ENCODE results near the gene PSD.

- TF ChIP-seq POLR2AphosphoS5 (IDR thresholded peaks at IDR 0.05; ENCODE audit: low read length), result no peak
- TF ChIP-seq FOS (IDR thresholded peaks at IDR 0.05; ENCODE audit: borderline replicate concordance, extremely low read depth, insufficient read length), result no peak
- TF ChIP-seq MEF2A (IDR thresholded peaks at IDR 0.05; ENCODE audit: insufficient read depth, low read depth, low read length), result no peak
- TF ChIP-seq, protein P1, sequence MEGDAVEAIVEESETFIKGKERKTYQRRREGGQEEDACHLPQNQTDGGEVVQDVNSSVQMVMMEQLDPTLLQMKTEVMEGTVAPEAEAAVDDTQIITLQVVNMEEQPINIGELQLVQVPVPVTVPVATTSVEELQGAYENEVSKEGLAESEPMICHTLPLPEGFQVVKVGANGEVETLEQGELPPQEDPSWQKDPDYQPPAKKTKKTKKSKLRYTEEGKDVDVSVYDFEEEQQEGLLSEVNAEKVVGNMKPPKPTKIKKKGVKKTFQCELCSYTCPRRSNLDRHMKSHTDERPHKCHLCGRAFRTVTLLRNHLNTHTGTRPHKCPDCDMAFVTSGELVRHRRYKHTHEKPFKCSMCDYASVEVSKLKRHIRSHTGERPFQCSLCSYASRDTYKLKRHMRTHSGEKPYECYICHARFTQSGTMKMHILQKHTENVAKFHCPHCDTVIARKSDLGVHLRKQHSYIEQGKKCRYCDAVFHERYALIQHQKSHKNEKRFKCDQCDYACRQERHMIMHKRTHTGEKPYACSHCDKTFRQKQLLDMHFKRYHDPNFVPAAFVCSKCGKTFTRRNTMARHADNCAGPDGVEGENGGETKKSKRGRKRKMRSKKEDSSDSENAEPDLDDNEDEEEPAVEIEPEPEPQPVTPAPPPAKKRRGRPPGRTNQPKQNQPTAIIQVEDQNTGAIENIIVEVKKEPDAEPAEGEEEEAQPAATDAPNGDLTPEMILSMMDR (IDR thresholded peaks at IDR 0.05 in 2 of 3, conservative IDR thresholded peaks at IDR 0.05 in 1 of 3; ENCODE audit: control insufficient read depth in 2 of 3, extremely low read depth in 1 of 3, insufficient read depth in 1 of 3, low read depth in 3 of 3, low read length in 3 of 3), result no peak
- TF ChIP-seq NFIC (IDR thresholded peaks at IDR 0.05; ENCODE audit: low read depth, low read length), result no peak
- no peak for TF ChIP-seq EP300 (IDR thresholded peaks at IDR 0.05; ENCODE audit: borderline replicate concordance in 1 of 2, control insufficient read depth in 1 of 2, low read depth in 2 of 2, low read length in 2 of 2)
- TF ChIP-seq EGR1 (IDR thresholded peaks at IDR 0.05; ENCODE audit: borderline replicate concordance in 1 of 2, low read depth in 2 of 2, low read length in 2 of 2), result no peak
- no peak for TF ChIP-seq USF1 (IDR thresholded peaks at IDR 0.05; ENCODE audit: borderline replicate concordance, extremely low read length, insufficient read depth, low read depth, low read length)
- TF ChIP-seq HCFC1 (IDR thresholded peaks at IDR 0.05; ENCODE audit: low read length), result no peak
- TF ChIP-seq BCL11A (IDR thresholded peaks at IDR 0.05; ENCODE audit: low read depth, low read length), result no peak
- TF ChIP-seq, protein P2, sequence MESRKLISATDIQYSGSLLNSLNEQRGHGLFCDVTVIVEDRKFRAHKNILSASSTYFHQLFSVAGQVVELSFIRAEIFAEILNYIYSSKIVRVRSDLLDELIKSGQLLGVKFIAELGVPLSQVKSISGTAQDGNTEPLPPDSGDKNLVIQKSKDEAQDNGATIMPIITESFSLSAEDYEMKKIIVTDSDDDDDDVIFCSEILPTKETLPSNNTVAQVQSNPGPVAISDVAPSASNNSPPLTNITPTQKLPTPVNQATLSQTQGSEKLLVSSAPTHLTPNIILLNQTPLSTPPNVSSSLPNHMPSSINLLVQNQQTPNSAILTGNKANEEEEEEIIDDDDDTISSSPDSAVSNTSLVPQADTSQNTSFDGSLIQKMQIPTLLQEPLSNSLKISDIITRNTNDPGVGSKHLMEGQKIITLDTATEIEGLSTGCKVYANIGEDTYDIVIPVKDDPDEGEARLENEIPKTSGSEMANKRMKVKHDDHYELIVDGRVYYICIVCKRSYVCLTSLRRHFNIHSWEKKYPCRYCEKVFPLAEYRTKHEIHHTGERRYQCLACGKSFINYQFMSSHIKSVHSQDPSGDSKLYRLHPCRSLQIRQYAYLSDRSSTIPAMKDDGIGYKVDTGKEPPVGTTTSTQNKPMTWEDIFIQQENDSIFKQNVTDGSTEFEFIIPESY (IDR thresholded peaks at IDR 0.05), result no peak
- TF ChIP-seq POU2F2 (IDR thresholded peaks at IDR 0.05; ENCODE audit: borderline replicate concordance, low read depth, low read length), result no peak
- no peak for TF ChIP-seq BRCA1 (IDR thresholded peaks at IDR 0.05; ENCODE audit: low read depth, low read length)
- TF ChIP-seq YY1 (IDR thresholded peaks at IDR 0.05; ENCODE audit: low read depth, low read length), result no peak
Measured at GRCh38 chr10:102381983-102382382, 36.6 kb downstream of the PSD start.

Measured in GM12878 (cell line).